Endodermal cell (in vitro differentiated cells): ENCODE data around the gene ABI3BP. TPM values are rescaled to one million over a fixed set of nuclear protein-coding genes. Genes with fewer than 3 reads are reported as not detected.
"Not testable (repeated sequence)": the region's sequence is repeated elsewhere in the genome, so short reads cannot be mapped to it uniquely, and the experiment has no call there.

Experiments used
- DNase-seq: peaks from one replicate; pipeline ENCODE4 v3.0.0-alpha.2; 2017
- H3K27ac ChIP-seq: 2 replicates; pipeline ENCODE4 v1.5.1; 2013; ENCODE audit warnings: mild to moderate bottlenecking, low read depth, low read length, moderate library complexity
- H3K27me3 ChIP-seq: 2 replicates; pipeline ENCODE4 v1.6.1; 2013; ENCODE audit warnings: mild to moderate bottlenecking, low read length, moderate library complexity; ENCODE audit not compliant: insufficient read depth, control insufficient read depth, poor library complexity, severe bottlenecking
- H3K36me3 ChIP-seq: 2 replicates; pipeline ENCODE4 v1.7.0; 2013; ENCODE audit warnings: mild to moderate bottlenecking, low read length, moderate library complexity; ENCODE audit not compliant: control insufficient read depth, insufficient read depth
- H3K4me1 ChIP-seq: one replicate; pipeline ENCODE4 v1.7.0; 2013; ENCODE audit warnings: low read length; ENCODE audit not compliant: control insufficient read depth, insufficient read depth
- H3K4me3 ChIP-seq: 2 replicates; pipeline ENCODE4 v1.5.1; 2013; ENCODE audit warnings: mild to moderate bottlenecking, low read length, moderate library complexity
- H3K9ac ChIP-seq: 2 replicates; pipeline ENCODE4 v1.6.1; 2013; ENCODE audit warnings: mild to moderate bottlenecking, low read length, moderate library complexity; ENCODE audit not compliant: poor library complexity, severe bottlenecking; ENCODE audit errors: extremely low read depth
- H3K9me3 ChIP-seq: 2 replicates; pipeline ENCODE4 v1.6.1; 2013; ENCODE audit warnings: mild to moderate bottlenecking, low read length, moderate library complexity; ENCODE audit not compliant: control insufficient read depth
- H3K27ac Mint-ChIP-seq: 2 replicates; pipeline ENCODE4 v1.8.0; 2020; ENCODE audit warnings: mixed read lengths
- H3K27me3 Mint-ChIP-seq: 2 replicates; pipeline ENCODE4 v1.8.0; 2021; ENCODE audit warnings: mild to moderate bottlenecking, mixed read lengths; ENCODE audit not compliant: insufficient read depth
- H3K36me3 Mint-ChIP-seq: 2 replicates; pipeline ENCODE4 v1.8.0; 2020; ENCODE audit warnings: low read depth, mixed read lengths
- H3K4me1 Mint-ChIP-seq: 2 replicates; pipeline ENCODE4 v1.8.0; 2020; ENCODE audit warnings: mixed read lengths
- H3K4me3 Mint-ChIP-seq: 2 replicates; pipeline ENCODE4 v1.8.0; 2020; ENCODE audit warnings: mild to moderate bottlenecking, moderate library complexity, mixed read lengths
- H3K9me3 Mint-ChIP-seq: 2 replicates; pipeline ENCODE4 v1.8.0; 2020; ENCODE audit warnings: mild to moderate bottlenecking, mixed read lengths
- CTCF ChIP-seq: fragments of 200-600 bp; sonication (generic); conservative IDR thresholded peaks from 2 replicates; pipeline ENCODE4 v1.5.0; 2021; ENCODE audit warnings: antibody characterized with exemption, mild to moderate bottlenecking
- WGBS, 2 experiments: methylation state at CpG; one replicate each; pipeline versions ENCODE4 v1.1.5 to v1.1.7; 2013; ENCODE audit warnings: missing lambda C conversion rate in 2 of 2, mixed read lengths in 1 of 2; ENCODE audit not compliant: insufficient coverage in 1 of 2, insufficient read length in 1 of 2; 5-methylcytosine and 5-hydroxymethylcytosine counted together
- total RNA-seq, 2 donors: library from RNA; stranded (reverse); fragmentation: NEBNext Ultra II Directional in 1 of 2; extraction: Animal tissue kit (Norgen Biotek cat#: 25700) in 1 of 2; gene quantifications; 2 replicates in 1 of 2; 3 replicates in 1 of 2; pipeline ENCODE4 v1.2.1, GENCODE V29; 2021

The ABI3BP gene
- total RNA-seq, 2 donors from 2014 or later, result 0.42 TPM; not detected in 1

- Mint-ChIP-seq H3K9me3 (peaks cover 19% of the 10 kb centered on the region), H3K27me3 (no peaks in the 10 kb centered on the region), H3K27ac (no peak overlapping the region), H3K4me1 (no peaks in the 10 kb centered on the region), H3K36me3 (no peaks in the 10 kb centered on the region), H3K4me3 (no peak overlapping the region)
- Histone ChIP-seq H3K27ac (no peak overlapping the region), H3K27me3 (no peaks in the 10 kb centered on the region), H3K9me3 (no peaks in the 10 kb centered on the region), H3K36me3 (no peaks in the 10 kb centered on the region), H3K4me1 (no peaks in the 10 kb centered on the region), H3K4me3 (no peak overlapping the region), H3K9ac (no peak overlapping the region)
- DNase-seq, result no peak
- no peak for TF ChIP-seq CTCF
- 83 to 89% methylated on average over 1 to 2 of the region's 2 CpGs for WGBS, 2 experiments
Measured at GRCh38 chr3:101026244-101026643, 33.0 kb upstream of the ABI3BP start.

DNA sequence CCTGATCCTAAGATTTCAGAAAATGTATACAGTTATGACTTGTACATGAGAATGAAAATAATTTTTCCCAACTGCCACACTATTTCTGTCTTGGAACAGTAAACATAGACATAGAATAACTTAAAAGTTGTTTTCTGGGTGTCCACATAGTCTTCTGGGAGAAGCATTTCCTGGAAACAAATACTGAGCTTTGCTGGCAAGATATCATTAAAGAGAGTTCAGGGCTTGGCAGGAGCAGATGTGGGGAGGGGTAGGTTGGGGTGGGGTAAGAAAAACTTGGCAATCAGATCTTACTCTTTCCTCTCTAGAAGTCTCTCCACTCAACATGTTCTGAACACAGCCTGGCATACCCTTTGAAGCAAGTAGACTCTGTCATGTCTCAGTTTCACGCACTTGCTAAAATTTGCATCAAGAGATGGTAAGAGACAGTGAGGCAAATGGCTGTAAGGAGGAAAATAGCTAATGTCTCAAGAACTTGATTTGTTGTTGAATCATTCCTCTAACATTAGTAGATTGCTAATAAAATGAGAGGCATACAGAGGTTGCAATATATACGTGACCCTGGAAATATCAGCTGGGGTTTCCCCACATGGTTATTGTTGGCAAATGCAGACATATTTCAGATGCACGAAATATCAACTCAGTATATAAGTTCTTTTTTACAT lies 27.3 kb upstream of the ABI3BP start:
- TF ChIP-seq CTCF, result no peak
- H3K27ac Mint-ChIP-seq, result no peak overlapping the region
- H3K27ac ChIP-seq, result no peak overlapping the region
- no peak overlapping the region for H3K4me3 Mint-ChIP-seq
- H3K27me3 Mint-ChIP-seq, result no peaks in the 10 kb centered on the region
- H3K9me3 Mint-ChIP-seq, result no peaks in the 10 kb centered on the region
- DNase-seq, result no peak
- H3K9me3 ChIP-seq, result no peaks in the 10 kb centered on the region
- H3K36me3 Mint-ChIP-seq, result no peaks in the 10 kb centered on the region
- 94 to 100% methylated on average over 1 to 2 of the region's 3 CpGs for WGBS, 2 experiments
- H3K27me3 ChIP-seq, result no peaks in the 10 kb centered on the region
- no peaks in the 10 kb centered on the region for H3K36me3 ChIP-seq
- H3K4me1 ChIP-seq, result no peaks in the 10 kb centered on the region
- H3K9ac ChIP-seq, result no peak overlapping the region
- H3K4me3 ChIP-seq, result no peak overlapping the region
- H3K4me1 Mint-ChIP-seq, result no peaks in the 10 kb centered on the region

DNA sequence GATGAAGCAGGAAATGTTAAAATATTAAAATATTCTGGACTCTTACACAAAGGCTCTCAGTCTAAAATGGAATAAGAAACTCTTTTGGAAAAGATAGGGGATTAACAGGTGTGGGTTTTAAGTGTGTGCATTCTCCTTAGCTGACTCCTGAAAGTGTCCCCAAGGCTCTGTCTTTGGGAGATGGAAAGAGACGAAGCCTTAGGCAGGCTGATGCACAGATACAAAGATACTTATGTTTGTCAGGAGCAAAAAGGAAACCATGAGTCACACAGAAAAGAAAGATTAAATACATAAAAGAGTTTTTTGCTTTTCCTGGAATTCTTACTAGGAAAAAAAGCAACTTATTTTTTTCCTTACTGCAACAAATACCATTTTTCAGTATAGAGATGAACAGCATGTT lies 23.8 kb upstream of the ABI3BP start:
- Mint-ChIP-seq H3K36me3 (no peaks in the 10 kb centered on the region), H3K9me3 (peaks cover 15% of the 10 kb centered on the region), H3K27ac (no peak overlapping the region), H3K27me3 (no peaks in the 10 kb centered on the region), H3K4me1 (no peaks in the 10 kb centered on the region), H3K4me3 (no peak overlapping the region)
- no peaks in the 10 kb centered on the region for H3K36me3 ChIP-seq
- DNase-seq, result no peak
- H3K9ac ChIP-seq, result no peak overlapping the region
- no peaks in the 10 kb centered on the region for H3K4me1 ChIP-seq
- H3K27me3 ChIP-seq, result no peaks in the 10 kb centered on the region
- 90% methylated on average over 1 of the region's 1 CpG; no CpG with 5 or more reads in 1 of the 2 experiments for WGBS, 2 experiments
- TF ChIP-seq CTCF, result no peak
- no peak overlapping the region for H3K27ac ChIP-seq
- peaks cover 6% of the 10 kb centered on the region for H3K9me3 ChIP-seq
- H3K4me3 ChIP-seq, result no peak overlapping the region

DNA sequence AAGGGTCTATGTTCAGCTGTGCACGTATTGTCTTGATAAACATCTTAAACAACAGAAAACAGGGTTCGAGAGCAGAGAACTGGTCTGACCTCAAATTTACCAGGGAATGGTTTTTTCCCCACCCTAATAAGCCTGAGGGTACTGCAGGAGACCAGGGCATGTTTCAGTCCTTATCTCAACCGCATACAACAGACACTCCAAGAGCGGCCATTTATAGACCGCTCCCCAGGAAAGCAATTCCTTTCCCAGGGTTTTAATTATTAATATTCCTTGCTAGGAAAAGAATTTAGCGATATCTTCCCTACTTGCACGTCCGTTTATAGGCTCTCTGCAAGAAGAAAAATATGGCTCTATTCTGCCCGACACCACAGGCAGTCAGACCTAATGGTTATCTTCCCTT lies 19.1 kb upstream of the ABI3BP start:
- H3K27ac Mint-ChIP-seq, H3K36me3 Mint-ChIP-seq, DNase-seq, H3K4me1 Mint-ChIP-seq, H3K4me3 Mint-ChIP-seq, H3K4me1 ChIP-seq, H3K27me3 Mint-ChIP-seq, H3K4me3 ChIP-seq, H3K27me3 ChIP-seq, H3K36me3 ChIP-seq, H3K27ac ChIP-seq, H3K9ac ChIP-seq: not testable (repeated sequence)
- H3K9me3 ChIP-seq, result peaks cover 20% of the 10 kb centered on the region
- WGBS, 2 experiments, result 95 to 100% methylated on average over 2 to 9 of the region's 9 CpGs
- peaks cover 52% of the 10 kb centered on the region for H3K9me3 Mint-ChIP-seq
